Measurements from ENCODE around the gene LGALS3.

LGALS3 gene

DNA sequence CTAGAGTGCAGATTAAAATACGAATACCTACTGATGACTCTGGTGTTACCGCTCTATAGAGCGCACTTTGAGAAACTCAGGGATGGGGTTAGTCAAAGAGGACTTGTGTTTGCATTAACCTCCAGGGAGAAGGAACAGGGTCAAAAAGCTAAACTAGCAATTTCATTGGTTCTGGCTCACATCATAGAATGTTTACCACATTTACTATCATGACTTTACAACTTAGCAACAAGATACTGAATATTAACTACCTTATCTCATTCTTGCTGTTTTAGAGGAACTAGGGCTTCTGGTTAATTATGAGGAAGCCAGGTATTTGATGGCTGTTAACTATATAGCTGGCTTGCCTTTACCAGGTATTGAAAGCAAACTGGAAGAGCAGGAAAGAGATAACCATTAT, 12.8 kb downstream of the LGALS3 start:
- ATAC-seq: no peak

DNA sequence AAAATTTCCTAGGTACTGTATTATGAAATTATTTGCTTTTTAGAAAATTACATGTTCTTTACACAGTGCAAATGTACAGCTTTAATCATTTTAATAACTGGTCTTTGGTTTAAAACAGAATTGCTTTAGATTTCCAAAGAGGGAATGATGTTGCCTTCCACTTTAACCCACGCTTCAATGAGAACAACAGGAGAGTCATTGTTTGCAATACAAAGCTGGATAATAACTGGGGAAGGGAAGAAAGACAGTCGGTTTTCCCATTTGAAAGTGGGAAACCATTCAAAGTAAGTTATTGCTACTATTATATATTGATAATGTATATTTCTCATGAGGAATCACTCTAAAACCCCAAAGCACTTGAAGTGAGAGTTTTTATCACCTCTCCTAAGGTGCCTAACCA, 13.4 kb downstream of the LGALS3 start:
- ATAC-seq: no peak
- TF ChIP-seq, protein P1, sequence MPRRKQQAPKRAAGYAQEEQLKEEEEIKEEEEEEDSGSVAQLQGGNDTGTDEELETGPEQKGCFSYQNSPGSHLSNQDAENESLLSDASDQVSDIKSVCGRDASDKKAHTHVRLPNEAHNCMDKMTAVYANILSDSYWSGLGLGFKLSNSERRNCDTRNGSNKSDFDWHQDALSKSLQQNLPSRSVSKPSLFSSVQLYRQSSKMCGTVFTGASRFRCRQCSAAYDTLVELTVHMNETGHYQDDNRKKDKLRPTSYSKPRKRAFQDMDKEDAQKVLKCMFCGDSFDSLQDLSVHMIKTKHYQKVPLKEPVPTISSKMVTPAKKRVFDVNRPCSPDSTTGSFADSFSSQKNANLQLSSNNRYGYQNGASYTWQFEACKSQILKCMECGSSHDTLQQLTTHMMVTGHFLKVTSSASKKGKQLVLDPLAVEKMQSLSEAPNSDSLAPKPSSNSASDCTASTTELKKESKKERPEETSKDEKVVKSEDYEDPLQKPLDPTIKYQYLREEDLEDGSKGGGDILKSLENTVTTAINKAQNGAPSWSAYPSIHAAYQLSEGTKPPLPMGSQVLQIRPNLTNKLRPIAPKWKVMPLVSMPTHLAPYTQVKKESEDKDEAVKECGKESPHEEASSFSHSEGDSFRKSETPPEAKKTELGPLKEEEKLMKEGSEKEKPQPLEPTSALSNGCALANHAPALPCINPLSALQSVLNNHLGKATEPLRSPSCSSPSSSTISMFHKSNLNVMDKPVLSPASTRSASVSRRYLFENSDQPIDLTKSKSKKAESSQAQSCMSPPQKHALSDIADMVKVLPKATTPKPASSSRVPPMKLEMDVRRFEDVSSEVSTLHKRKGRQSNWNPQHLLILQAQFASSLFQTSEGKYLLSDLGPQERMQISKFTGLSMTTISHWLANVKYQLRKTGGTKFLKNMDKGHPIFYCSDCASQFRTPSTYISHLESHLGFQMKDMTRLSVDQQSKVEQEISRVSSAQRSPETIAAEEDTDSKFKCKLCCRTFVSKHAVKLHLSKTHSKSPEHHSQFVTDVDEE (CRISPR knock-in tag; IDR thresholded peaks at IDR 0.05): no peak
- TF ChIP-seq PPARA (CRISPR knock-in tag; IDR thresholded peaks at IDR 0.05; ENCODE audit: borderline replicate concordance) (no peak), ZFP30 (CRISPR knock-in tag; IDR thresholded peaks at IDR 0.05) (no peak), BACH2 (CRISPR knock-in tag; IDR thresholded peaks at IDR 0.05; ENCODE audit: borderline replicate concordance) (no peak), ZNF565 (CRISPR knock-in tag; conservative IDR thresholded peaks at IDR 0.05; ENCODE audit: low read depth) (no peak), ZNF70 (CRISPR knock-in tag; IDR thresholded peaks at IDR 0.05) (no peak)

More for the DNA sequence above, 12.8 kb downstream of the LGALS3 start:
- TF ChIP-seq, protein P1 (CRISPR knock-in tag; IDR thresholded peaks at IDR 0.05): no peak
- TF ChIP-seq TCF4 (CRISPR knock-in tag; IDR thresholded peaks at IDR 0.05; ENCODE audit: borderline replicate concordance) (no peak), CSDC2 (CRISPR knock-in tag; IDR thresholded peaks at IDR 0.05) (no peak), ZFP3 (CRISPR knock-in tag; IDR thresholded peaks at IDR 0.05) (no peak), ZNF565 (CRISPR knock-in tag; conservative IDR thresholded peaks at IDR 0.05; ENCODE audit: low read depth) (no peak)
- TF ChIP-seq, protein P2, sequence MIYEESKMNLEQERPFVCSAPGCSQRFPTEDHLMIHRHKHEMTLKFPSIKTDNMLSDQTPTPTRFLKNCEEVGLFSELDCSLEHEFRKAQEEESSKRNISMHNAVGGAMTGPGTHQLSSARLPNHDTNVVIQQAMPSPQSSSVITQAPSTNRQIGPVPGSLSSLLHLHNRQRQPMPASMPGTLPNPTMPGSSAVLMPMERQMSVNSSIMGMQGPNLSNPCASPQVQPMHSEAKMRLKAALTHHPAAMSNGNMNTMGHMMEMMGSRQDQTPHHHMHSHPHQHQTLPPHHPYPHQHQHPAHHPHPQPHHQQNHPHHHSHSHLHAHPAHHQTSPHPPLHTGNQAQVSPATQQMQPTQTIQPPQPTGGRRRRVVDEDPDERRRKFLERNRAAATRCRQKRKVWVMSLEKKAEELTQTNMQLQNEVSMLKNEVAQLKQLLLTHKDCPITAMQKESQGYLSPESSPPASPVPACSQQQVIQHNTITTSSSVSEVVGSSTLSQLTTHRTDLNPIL (CRISPR knock-in tag; IDR thresholded peaks at IDR 0.05; ENCODE audit: low read depth): no peak

DNA sequence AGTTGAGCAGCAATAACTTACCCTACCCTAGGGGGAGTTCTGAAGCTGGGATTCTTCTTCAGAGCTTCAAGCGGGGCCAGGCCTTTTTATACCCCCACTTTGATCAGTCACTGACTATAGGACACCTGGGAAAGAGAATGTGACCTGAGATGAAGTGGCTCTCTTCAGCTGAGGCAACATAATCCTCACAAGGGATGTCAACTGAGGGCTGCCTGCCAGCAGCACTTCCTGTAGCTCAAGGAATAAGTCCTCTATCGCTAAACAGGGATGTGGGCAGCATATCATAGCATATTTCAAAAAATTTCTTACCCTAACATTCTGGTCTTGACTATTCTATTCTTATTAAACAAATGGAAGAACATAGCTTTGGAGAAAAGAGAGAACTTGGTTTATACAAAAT, 17.4 kb downstream of the LGALS3 start:
- TF ChIP-seq OSR1 (CRISPR knock-in tag; IDR thresholded peaks at IDR 0.05): no peak
- TF ChIP-seq, protein P1 (CRISPR knock-in tag; IDR thresholded peaks at IDR 0.05): no peak
- TF ChIP-seq ZFP3 (CRISPR knock-in tag; IDR thresholded peaks at IDR 0.05): no peak
- no peak for TF ChIP-seq SNAI2 (CRISPR knock-in tag; IDR thresholded peaks at IDR 0.05)
- TF ChIP-seq ISL1 (CRISPR knock-in tag; IDR thresholded peaks at IDR 0.05): no peak
- TF ChIP-seq CSDC2 (CRISPR knock-in tag; IDR thresholded peaks at IDR 0.05): no peak
- TF ChIP-seq ZFP30 (CRISPR knock-in tag; IDR thresholded peaks at IDR 0.05): no peak
- TF ChIP-seq, protein P3, sequence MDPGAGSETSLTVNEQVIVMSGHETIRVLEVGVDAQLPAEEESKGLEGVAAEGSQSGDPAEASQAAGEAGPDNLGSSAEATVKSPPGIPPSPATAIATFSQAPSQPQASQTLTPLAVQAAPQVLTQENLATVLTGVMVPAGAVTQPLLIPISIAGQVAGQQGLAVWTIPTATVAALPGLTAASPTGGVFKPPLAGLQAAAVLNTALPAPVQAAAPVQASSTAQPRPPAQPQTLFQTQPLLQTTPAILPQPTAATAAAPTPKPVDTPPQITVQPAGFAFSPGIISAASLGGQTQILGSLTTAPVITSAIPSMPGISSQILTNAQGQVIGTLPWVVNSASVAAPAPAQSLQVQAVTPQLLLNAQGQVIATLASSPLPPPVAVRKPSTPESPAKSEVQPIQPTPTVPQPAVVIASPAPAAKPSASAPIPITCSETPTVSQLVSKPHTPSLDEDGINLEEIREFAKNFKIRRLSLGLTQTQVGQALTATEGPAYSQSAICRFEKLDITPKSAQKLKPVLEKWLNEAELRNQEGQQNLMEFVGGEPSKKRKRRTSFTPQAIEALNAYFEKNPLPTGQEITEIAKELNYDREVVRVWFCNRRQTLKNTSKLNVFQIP (CRISPR knock-in tag; IDR thresholded peaks at IDR 0.05; ENCODE audit: borderline replicate concordance, low read depth): no peak
- TF ChIP-seq, protein P2 (CRISPR knock-in tag; IDR thresholded peaks at IDR 0.05; ENCODE audit: low read depth): no peak
- no peak for TF ChIP-seq BACH2 (CRISPR knock-in tag; IDR thresholded peaks at IDR 0.05; ENCODE audit: borderline replicate concordance)
- TF ChIP-seq TOX (CRISPR knock-in tag; IDR thresholded peaks at IDR 0.05; ENCODE audit: borderline replicate concordance): no peak
- TF ChIP-seq, protein P4, sequence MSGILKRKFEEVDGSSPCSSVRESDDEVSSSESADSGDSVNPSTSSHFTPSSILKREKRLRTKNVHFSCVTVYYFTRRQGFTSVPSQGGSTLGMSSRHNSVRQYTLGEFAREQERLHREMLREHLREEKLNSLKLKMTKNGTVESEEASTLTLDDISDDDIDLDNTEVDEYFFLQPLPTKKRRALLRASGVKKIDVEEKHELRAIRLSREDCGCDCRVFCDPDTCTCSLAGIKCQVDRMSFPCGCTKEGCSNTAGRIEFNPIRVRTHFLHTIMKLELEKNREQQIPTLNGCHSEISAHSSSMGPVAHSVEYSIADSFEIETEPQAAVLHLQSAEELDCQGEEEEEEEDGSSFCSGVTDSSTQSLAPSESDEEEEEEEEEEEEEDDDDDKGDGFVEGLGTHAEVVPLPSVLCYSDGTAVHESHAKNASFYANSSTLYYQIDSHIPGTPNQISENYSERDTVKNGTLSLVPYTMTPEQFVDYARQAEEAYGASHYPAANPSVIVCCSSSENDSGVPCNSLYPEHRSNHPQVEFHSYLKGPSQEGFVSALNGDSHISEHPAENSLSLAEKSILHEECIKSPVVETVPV (CRISPR knock-in tag; IDR thresholded peaks at IDR 0.05): no peak
- TF ChIP-seq ZC3H10 (CRISPR knock-in tag; IDR thresholded peaks at IDR 0.05): no peak
- TF ChIP-seq RARB (CRISPR knock-in tag; IDR thresholded peaks at IDR 0.05): no peak
- no peak for TF ChIP-seq ZNF8 (CRISPR knock-in tag; IDR thresholded peaks at IDR 0.05)
- no peak for ATAC-seq
